Amniotic epithelial cell (primary cell): ENCODE data around the gene SCAF8.
"Not testable (repeated sequence)": the region's sequence is repeated elsewhere in the genome, so short reads cannot be mapped to it uniquely, and the experiment has no call there.

ENCODE experiments used
- DNase-seq: peaks from one replicate; pipeline ENCODE4 v3.0.0-alpha.2; 2010; ENCODE audit warnings: low read depth

Gene SCAF8

GRCh38 chr6:154733626-154734382 is 588 bp downstream of the SCAF8 start:
- peak; percentile 98 for DNase-seq

GRCh38 chr6:154736618-154737259 is 3.5 kb downstream of the SCAF8 start:
- no peak for DNase-seq

GRCh38 chr6:154737424-154737823 is 4.2 kb downstream of the SCAF8 start:
- no peak for DNase-seq

GRCh38 chr6:154738551-154738961 is 5.3 kb downstream of the SCAF8 start:
- peak; percentile 60 for DNase-seq

GRCh38 chr6:154740658-154741057 is 7.4 kb downstream of the SCAF8 start:
- no peak for DNase-seq

- DNase-seq: no peak
These were observed 9.7 kb downstream of the SCAF8 start for GRCh38 chr6:154742891-154743290.

- not testable (repeated sequence) for DNase-seq
These were observed 11.0 kb downstream of the SCAF8 start for GRCh38 chr6:154744029-154744745.

- no peak for DNase-seq
These were observed 12.0 kb downstream of the SCAF8 start for GRCh38 chr6:154745243-154745642.

- DNase-seq: no peak
These were observed 16.1 kb downstream of the SCAF8 start for GRCh38 chr6:154749341-154749740.

- no peak for DNase-seq
These were observed 18.0 kb downstream of the SCAF8 start for GRCh38 chr6:154751011-154751800.

- DNase-seq: no peak
These were observed 18.8 kb downstream of the SCAF8 start for GRCh38 chr6:154752022-154752421.

- DNase-seq: peak; percentile 64
These were observed 20.9 kb downstream of the SCAF8 start for GRCh38 chr6:154754152-154754551.

- DNase-seq: peak; percentile 31
These were observed 24.3 kb downstream of the SCAF8 start for GRCh38 chr6:154757352-154758050.

GRCh38 chr6:154758125-154758524 is 24.9 kb downstream of the SCAF8 start:
- DNase-seq: no peak

- DNase-seq: peak; percentile 74
These were observed 30.4 kb downstream of the SCAF8 start for GRCh38 chr6:154763650-154764049.

GRCh38 chr6:154765273-154765672 is 32.1 kb downstream of the SCAF8 start:
- DNase-seq: no peak

GRCh38 chr6:154766288-154766687 is 33.1 kb downstream of the SCAF8 start:
- no peak for DNase-seq

- DNase-seq: no peak
These were observed 33.9 kb downstream of the SCAF8 start for GRCh38 chr6:154767003-154767723.

GRCh38 chr6:154768280-154768679 is 35.1 kb downstream of the SCAF8 start:
- DNase-seq: no peak

GRCh38 chr6:154773610-154774089 is 40.4 kb downstream of the SCAF8 start:
- no peak for DNase-seq

- DNase-seq: not testable (repeated sequence)
These were observed 45.9 kb downstream of the SCAF8 start for GRCh38 chr6:154779157-154779556.
